Mucosa of rectum (tissue), 2 donors: Measurements from ENCODE around the gene AADAT.

ENCODE experiments used
- H3K27ac ChIP-seq, 2 donors: one replicate each; pipeline ENCODE4 v1.7.0; 2013; ENCODE audit warnings: inconsistent platforms in 2 of 2, low read depth in 2 of 2, low read length in 2 of 2
- H3K27me3 ChIP-seq, 2 donors: one replicate each; pipeline ENCODE4 v1.7.0; 2013; ENCODE audit warnings: low read length in 2 of 2; ENCODE audit not compliant: control insufficient read depth in 2 of 2, insufficient read depth in 2 of 2
- H3K36me3 ChIP-seq, 2 donors: one replicate each; pipeline ENCODE4 v1.7.0; 2013; ENCODE audit warnings: low read length in 2 of 2; ENCODE audit not compliant: control insufficient read depth in 2 of 2, insufficient read depth in 2 of 2
- H3K4me1 ChIP-seq, 2 donors: one replicate each; pipeline ENCODE4 v1.7.0; 2013; ENCODE audit warnings: low read length in 2 of 2, mild to moderate bottlenecking in 1 of 2; ENCODE audit not compliant: control insufficient read depth in 2 of 2, insufficient read depth in 2 of 2
- H3K4me3 ChIP-seq, 2 donors: one replicate each; pipeline ENCODE4 v1.7.0; 2013; ENCODE audit warnings: low read length in 2 of 2
- H3K9ac ChIP-seq, 2 donors: one replicate each; pipeline ENCODE4 v1.7.0; 2013; ENCODE audit warnings: low read length in 2 of 2, low read depth in 1 of 2, mild to moderate bottlenecking in 1 of 2
- H3K9me3 ChIP-seq, 2 donors: one replicate each; pipeline ENCODE4 v1.7.0; 2013; ENCODE audit warnings: low read length in 2 of 2; ENCODE audit not compliant: control insufficient read depth in 2 of 2
- donor health status: healthy.
- donor health status: Normal muscosa, but diverticular disease.

AADAT gene

DNA sequence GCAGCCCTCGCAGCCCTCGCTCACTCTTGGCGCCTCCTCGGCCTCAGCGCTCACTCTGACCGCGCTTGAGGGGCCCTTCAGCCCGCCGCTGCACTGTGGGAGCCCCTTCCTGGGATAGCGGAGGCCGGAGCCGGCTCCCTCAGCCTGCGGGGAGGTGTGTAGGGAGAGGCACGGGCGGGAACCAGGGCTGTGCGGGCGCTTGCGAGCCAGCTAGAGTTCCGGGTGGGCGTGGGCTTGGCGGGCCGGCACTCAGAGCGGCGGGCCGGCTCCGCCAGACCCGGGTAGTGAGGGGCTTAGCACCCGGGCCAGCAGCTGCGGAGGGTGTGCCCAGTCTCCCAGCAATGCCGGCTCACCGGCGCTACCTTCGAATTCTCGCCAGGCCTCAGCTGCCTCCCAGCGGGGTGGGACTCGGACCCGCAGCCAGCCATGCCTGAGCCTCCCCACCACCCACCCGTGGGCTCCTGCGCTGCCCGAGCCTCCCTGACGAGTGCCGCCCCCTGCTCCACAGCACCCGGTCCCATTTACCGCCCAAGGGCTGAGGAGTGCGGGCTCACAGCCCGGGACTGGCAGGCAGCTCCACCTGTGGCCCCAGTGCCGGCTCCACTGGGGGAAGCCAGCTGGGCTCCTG, 1.4 kb upstream of the AADAT start:
- Histone ChIP-seq H3K27ac (no peak overlapping the region), H3K36me3 (no peaks in the 10 kb centered on the region), H3K9ac (peak overlapping the region in 1 of 2 donors; percentile 10), H3K4me1 (no peaks in the 10 kb centered on the region), H3K4me3 (peak overlapping the region in 1 of 2 donors; percentile 50), H3K27me3 (peaks cover 0 to 4% of the 10 kb centered on the region in 2 donors), H3K9me3 (no peaks in the 10 kb centered on the region)

GRCh38 chr4:170090352-170091052, 746 bp upstream of the AADAT start:
- no peaks in the 10 kb centered on the region for H3K4me1 ChIP-seq
- peaks cover 0 to 4% of the 10 kb centered on the region in 2 donors for H3K27me3 ChIP-seq
- no peak overlapping the region for H3K27ac ChIP-seq
- no peaks in the 10 kb centered on the region for H3K9me3 ChIP-seq
- H3K4me3 ChIP-seq, result peak overlapping the region; percentile 72 to 87
- peak overlapping the region in 1 of 2 donors; percentile 53 for H3K9ac ChIP-seq
- H3K36me3 ChIP-seq, result no peaks in the 10 kb centered on the region

DNA sequence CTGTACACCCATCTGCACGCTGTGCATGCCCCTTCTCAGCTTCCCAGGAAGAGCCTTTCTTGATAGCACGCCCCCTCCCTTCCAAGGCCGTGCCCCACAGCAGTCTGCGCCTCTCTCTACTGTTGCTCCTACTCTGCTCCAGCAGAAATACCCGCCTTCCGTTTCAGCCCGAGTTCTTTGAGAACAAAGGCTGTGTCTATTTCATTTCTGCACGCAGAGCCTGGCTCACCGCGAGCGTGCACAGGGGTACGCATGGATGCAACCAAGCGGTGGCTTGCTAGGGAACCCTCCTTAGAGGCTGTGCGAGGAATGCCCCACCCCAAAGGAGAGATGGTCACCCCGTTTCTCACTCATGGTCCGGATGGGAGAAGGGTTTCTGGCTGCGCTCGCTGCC, 485 bp downstream of the AADAT start:
- H3K36me3 ChIP-seq, result no peaks in the 10 kb centered on the region
- no peaks in the 10 kb centered on the region for H3K9me3 ChIP-seq
- H3K9ac ChIP-seq, result peak overlapping the region; percentile 43 to 53
- no peak overlapping the region for H3K27ac ChIP-seq
- peaks cover 0 to 4% of the 10 kb centered on the region in 2 donors for H3K27me3 ChIP-seq
- peak overlapping the region; percentile 72 to 87 for H3K4me3 ChIP-seq
- H3K4me1 ChIP-seq, result no peaks in the 10 kb centered on the region

GRCh38 chr4:170088716-170089115, 1.0 kb downstream of the AADAT start:
- no peak overlapping the region for H3K9ac ChIP-seq
- H3K27me3 ChIP-seq, result peaks cover 0 to 4% of the 10 kb centered on the region in 2 donors
- H3K27ac ChIP-seq, result no peak overlapping the region
- no peaks in the 10 kb centered on the region for H3K9me3 ChIP-seq
- no peaks in the 10 kb centered on the region for H3K36me3 ChIP-seq
- H3K4me1 ChIP-seq, result no peaks in the 10 kb centered on the region
- peak overlapping the region; percentile 72 to 87 for H3K4me3 ChIP-seq

DNA sequence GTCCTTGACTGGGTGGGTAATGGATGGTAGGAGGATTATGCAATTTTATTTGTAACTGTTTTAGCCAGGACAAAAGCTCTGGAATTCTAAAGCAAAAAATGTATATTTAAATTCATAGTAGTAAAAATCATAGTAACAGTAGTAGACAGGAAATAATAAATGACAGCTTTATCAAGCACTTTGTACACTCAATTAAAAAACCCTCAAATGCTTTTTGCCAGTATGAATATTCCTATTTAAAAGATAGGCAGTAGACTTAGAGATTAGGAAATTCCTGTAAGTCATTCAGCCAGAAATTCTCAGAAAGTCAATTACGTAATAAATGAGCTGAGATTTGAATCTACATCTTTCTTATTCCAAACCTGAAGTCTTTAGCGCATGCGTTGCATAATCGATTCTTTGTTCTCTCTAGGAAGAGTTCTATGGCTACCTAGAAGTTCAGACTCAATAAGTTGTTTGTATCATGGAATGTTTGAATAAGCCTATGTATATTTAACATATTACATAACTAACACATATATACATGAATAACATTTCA, 2.5 kb downstream of the AADAT start:
- Histone ChIP-seq H3K4me1 (no peaks in the 10 kb centered on the region), H3K27ac (no peak overlapping the region), H3K9ac (no peak overlapping the region), H3K36me3 (no peaks in the 10 kb centered on the region), H3K9me3 (no peaks in the 10 kb centered on the region), H3K4me3 (no peak overlapping the region), H3K27me3 (peaks cover 0 to 4% of the 10 kb centered on the region in 2 donors)

DNA sequence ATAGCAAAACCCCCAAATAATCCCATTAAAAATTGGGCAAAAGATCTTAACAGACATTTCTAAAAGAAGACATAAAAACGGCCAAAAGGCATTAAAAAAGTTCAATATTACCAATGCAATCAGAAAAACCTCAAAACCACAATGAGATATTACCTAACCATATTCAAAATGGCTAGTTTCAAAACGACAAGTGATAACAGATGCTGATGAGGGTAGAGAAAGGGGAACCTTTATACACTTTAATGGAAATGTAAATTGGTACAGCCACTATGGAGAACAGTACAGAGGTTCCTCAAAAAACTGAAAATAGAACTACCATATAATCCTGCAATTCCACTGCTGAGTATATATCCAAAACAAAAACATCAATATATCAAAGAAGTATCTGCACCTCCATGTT, 6.2 kb downstream of the AADAT start:
- H3K9ac ChIP-seq, result no peak overlapping the region
- H3K27ac ChIP-seq, result no peak overlapping the region
- H3K4me3 ChIP-seq, result no peak overlapping the region
- no peaks in the 10 kb centered on the region for H3K4me1 ChIP-seq
- H3K27me3 ChIP-seq, result no peaks in the 10 kb centered on the region
- H3K36me3 ChIP-seq, result peaks cover 3% of the 10 kb centered on the region in 2 donors
- H3K9me3 ChIP-seq, result no peaks in the 10 kb centered on the region

- Histone ChIP-seq H3K27me3 (no peaks in the 10 kb centered on the region), H3K9ac (no peak overlapping the region), H3K9me3 (no peaks in the 10 kb centered on the region), H3K36me3 (peaks cover 3% of the 10 kb centered on the region in 2 donors), H3K27ac (no peak overlapping the region), H3K4me1 (no peaks in the 10 kb centered on the region), H3K4me3 (no peak overlapping the region)
Measured at GRCh38 chr4:170080496-170080895, 9.3 kb downstream of the AADAT start.

- Histone ChIP-seq H3K4me3 (no peak overlapping the region), H3K27me3 (no peaks in the 10 kb centered on the region), H3K4me1 (no peaks in the 10 kb centered on the region), H3K36me3 (peaks cover 3% of the 10 kb centered on the region in 2 donors), H3K9ac (no peak overlapping the region), H3K9me3 (no peaks in the 10 kb centered on the region), H3K27ac (no peak overlapping the region)
Measured at GRCh38 chr4:170079981-170080380, 9.8 kb downstream of the AADAT start.

- Histone ChIP-seq H3K27ac (no peak overlapping the region), H3K9me3 (no peaks in the 10 kb centered on the region), H3K4me1 (no peaks in the 10 kb centered on the region), H3K36me3 (peaks cover 0 to 9% of the 10 kb centered on the region in 2 donors), H3K4me3 (no peak overlapping the region), H3K27me3 (no peaks in the 10 kb centered on the region), H3K9ac (no peak overlapping the region)
Measured at GRCh38 chr4:170071196-170071595, 18.6 kb downstream of the AADAT start.

DNA sequence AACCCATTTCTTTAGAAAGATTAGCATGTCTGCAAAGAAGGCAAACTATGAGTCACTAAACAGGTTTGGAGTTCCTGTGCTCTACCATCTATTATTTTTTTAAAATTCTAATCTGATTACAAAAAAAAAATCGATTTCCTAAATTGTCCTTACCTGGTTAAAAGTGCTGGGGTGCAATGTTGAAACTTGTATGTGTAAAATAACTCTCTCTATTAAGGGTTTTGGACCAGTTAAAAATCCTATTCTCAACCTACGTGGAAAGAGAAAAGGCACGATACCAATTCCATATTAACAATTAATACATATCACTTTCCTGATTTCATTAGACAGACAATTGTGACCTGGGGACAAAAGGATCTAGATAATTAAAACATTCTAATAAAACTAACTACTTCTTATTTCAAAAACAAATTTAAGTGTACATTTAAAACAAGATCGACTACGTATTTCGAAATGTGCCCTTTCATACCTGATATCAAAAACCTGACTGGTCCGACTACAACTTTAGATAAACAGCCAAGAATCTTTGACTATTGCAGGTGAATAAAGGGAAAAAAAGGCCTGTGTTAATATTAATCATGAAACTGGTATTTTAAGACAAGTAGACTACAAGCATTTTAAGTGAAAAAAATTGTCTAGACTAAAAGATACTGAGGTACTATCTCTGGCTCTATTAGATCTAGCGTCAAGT, 21.2 kb downstream of the AADAT start:
- no peaks in the 10 kb centered on the region for H3K9me3 ChIP-seq
- H3K9ac ChIP-seq, result no peak overlapping the region
- no peak overlapping the region for H3K4me3 ChIP-seq
- H3K27ac ChIP-seq, result no peak overlapping the region
- no peaks in the 10 kb centered on the region for H3K27me3 ChIP-seq
- H3K4me1 ChIP-seq, result no peaks in the 10 kb centered on the region
- H3K36me3 ChIP-seq, result peaks cover 0 to 9% of the 10 kb centered on the region in 2 donors
